ENCODE data around the gene CLECL1. TPM values are rescaled to one million over a fixed set of nuclear protein-coding genes. Genes with fewer than 3 reads are reported as not detected.

CLECL1 gene
- total RNA-seq, 1 experiment from 2014 or later: not detected

DNA sequence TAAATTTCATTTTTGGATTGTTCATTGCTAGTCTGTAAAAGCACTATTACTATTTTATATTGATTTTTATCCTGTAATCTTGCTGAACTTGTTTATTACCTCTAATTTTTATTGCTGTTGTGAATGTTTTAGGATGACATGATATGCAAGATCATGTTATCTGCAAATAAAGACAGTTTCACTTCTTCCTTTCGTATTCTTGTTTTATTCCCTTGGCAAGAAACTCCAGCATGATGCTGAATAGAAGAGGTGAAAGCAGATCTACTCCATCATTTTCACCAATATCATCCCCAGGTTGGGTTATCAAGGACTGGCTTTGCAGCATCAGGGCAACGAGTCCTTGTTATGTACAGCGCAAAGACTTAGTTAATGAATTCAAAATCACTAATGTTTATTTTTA is 2.7 kb upstream of the CLECL1 start:
- no peaks in the 10 kb centered on the region for H3K36me3 ChIP-seq (ENCODE audit: control insufficient read depth in 1 of 2, insufficient read depth in 2 of 2, low read length in 2 of 2)
- intact Hi-C loops (cut with micrococcal nuclease): no loop called here
- H3K79me2 ChIP-seq (ENCODE audit: insufficient read depth, low read length): no peaks in the 10 kb centered on the region
- H3K9ac ChIP-seq (ENCODE audit: low read length): no peak overlapping the region
- no peak for TF ChIP-seq EZH2phosphoT487 (IDR thresholded peaks at IDR 0.05; ENCODE audit: borderline replicate concordance)
- no peak for TF ChIP-seq CBX3 (IDR thresholded peaks at IDR 0.05; ENCODE audit: low read depth)
- TF ChIP-seq POLR2A (IDR thresholded peaks at IDR 0.05; ENCODE audit: borderline replicate concordance, extremely low read depth, insufficient read depth, insufficient read length): no peak
- no peak for TF ChIP-seq SP1 (IDR thresholded peaks at IDR 0.05; ENCODE audit: low read depth)
- TF ChIP-seq, protein P1, sequence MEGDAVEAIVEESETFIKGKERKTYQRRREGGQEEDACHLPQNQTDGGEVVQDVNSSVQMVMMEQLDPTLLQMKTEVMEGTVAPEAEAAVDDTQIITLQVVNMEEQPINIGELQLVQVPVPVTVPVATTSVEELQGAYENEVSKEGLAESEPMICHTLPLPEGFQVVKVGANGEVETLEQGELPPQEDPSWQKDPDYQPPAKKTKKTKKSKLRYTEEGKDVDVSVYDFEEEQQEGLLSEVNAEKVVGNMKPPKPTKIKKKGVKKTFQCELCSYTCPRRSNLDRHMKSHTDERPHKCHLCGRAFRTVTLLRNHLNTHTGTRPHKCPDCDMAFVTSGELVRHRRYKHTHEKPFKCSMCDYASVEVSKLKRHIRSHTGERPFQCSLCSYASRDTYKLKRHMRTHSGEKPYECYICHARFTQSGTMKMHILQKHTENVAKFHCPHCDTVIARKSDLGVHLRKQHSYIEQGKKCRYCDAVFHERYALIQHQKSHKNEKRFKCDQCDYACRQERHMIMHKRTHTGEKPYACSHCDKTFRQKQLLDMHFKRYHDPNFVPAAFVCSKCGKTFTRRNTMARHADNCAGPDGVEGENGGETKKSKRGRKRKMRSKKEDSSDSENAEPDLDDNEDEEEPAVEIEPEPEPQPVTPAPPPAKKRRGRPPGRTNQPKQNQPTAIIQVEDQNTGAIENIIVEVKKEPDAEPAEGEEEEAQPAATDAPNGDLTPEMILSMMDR (IDR thresholded peaks at IDR 0.05 in 2 of 3, conservative IDR thresholded peaks at IDR 0.05 in 1 of 3; ENCODE audit: borderline replicate concordance in 1 of 3, insufficient read depth in 1 of 3, low read depth in 2 of 3, low read length in 2 of 3): no peak
- no peak for TF ChIP-seq RAD21 (IDR thresholded peaks at IDR 0.05; ENCODE audit: low read depth)
- TF ChIP-seq SIN3A (IDR thresholded peaks at IDR 0.05; ENCODE audit: low read depth): no peak
- TF ChIP-seq POLR2AphosphoS5 (IDR thresholded peaks at IDR 0.05; ENCODE audit: low read depth, low read length): no peak
- H3K4me1 ChIP-seq (ENCODE audit: control insufficient read depth in 1 of 2, insufficient read depth in 2 of 2, low read length in 2 of 2): no peaks in the 10 kb centered on the region
- H3K27me3 ChIP-seq (ENCODE audit: insufficient read depth, low read length): peaks cover 24% of the 10 kb centered on the region
- no peak overlapping the region for H2AFZ ChIP-seq (ENCODE audit: low read depth, low read length, poor library complexity, severe bottlenecking)
- DNase-seq (ENCODE audit: low read depth, low spot score) (no peak), ATAC-seq (no peak)
- no peaks in the 10 kb centered on the region for H3K9me2 ChIP-seq (ENCODE audit: insufficient read depth)
- no TSS peak for BruUV-seq (replicated peaks)
- H3K9me3 ChIP-seq (ENCODE audit: control insufficient read depth in 1 of 2, insufficient read depth in 1 of 2, low read depth in 1 of 2, low read length in 2 of 2): no peaks in the 10 kb centered on the region
- RAD21 ChIA-PET (ENCODE audit: low non-redundant PET in 1 of 2, low total read pairs in 2 of 2, uncharacterized antibody in 2 of 2, unreplicated experiment in 2 of 2): no interaction called here
- H3K4me3 ChIP-seq (replicated peaks in 1 of 2; ENCODE audit: low read depth in 1 of 2, low read length in 2 of 2): no peak overlapping the region
- POLR2A ChIA-PET: no interaction called here
- H3K27ac ChIP-seq (ENCODE audit: low read depth, low read length): no peak overlapping the region
- CTCF ChIA-PET: no interaction called here
- no peak overlapping the region for H3K4me2 ChIP-seq (ENCODE audit: low read length)
- H4K20me1 ChIP-seq (ENCODE audit: insufficient read depth): no peaks in the 10 kb centered on the region

DNA sequence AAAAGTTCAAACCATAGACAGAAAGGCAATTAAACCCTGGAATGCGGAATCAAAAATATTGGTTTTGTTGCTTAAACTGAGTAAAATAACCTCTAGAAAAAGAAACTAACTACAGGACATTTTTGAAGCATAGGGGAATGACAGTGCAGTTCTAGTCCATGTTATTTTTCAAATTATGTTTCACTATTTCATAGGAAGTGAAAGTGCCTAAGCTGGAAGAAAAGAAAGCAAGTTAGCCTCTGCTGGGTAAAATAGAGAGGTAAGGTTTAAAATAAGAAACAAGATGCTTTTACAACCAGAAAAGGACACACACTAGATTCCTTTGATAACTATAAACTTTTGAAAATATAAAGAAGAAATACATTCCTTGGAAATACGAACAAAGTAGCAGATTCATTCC is 1.1 kb downstream of the CLECL1 start:
- Histone ChIP-seq H3K79me2 (ENCODE audit: insufficient read depth, low read length) (no peaks in the 10 kb centered on the region), H3K27me3 (ENCODE audit: insufficient read depth, low read length) (peaks cover 45% of the 10 kb centered on the region), H2AFZ (ENCODE audit: low read depth, low read length, poor library complexity, severe bottlenecking) (no peak overlapping the region), H4K20me1 (ENCODE audit: insufficient read depth) (no peaks in the 10 kb centered on the region), H3K9me2 (ENCODE audit: insufficient read depth) (no peaks in the 10 kb centered on the region), H3K4me2 (ENCODE audit: low read length) (no peak overlapping the region), H3K4me3 (replicated peaks in 1 of 2; ENCODE audit: low read depth in 1 of 2, low read length in 2 of 2) (no peak overlapping the region), H3K27ac (ENCODE audit: low read depth, low read length) (no peak overlapping the region), H3K9me3 (ENCODE audit: control insufficient read depth in 1 of 2, insufficient read depth in 1 of 2, low read depth in 1 of 2, low read length in 2 of 2) (no peaks in the 10 kb centered on the region), H3K4me1 (ENCODE audit: control insufficient read depth in 1 of 2, insufficient read depth in 2 of 2, low read length in 2 of 2) (no peaks in the 10 kb centered on the region), H3K36me3 (ENCODE audit: control insufficient read depth in 1 of 2, insufficient read depth in 2 of 2, low read length in 2 of 2) (no peaks in the 10 kb centered on the region), H3K9ac (ENCODE audit: low read length) (no peak overlapping the region)
- no TSS peak for BruUV-seq (replicated peaks)
- TF ChIP-seq FOSL1 (IDR thresholded peaks at IDR 0.05; ENCODE audit: low read depth): no peak
- TF ChIP-seq YY1 (IDR thresholded peaks at IDR 0.05; ENCODE audit: extremely low read depth, insufficient replicate concordance, low read depth, low read length): no peak
- TF ChIP-seq POLR2A (IDR thresholded peaks at IDR 0.05; ENCODE audit: borderline replicate concordance, extremely low read depth, insufficient read depth, insufficient read length): no peak
- no peak for TF ChIP-seq ELF1 (IDR thresholded peaks at IDR 0.05; ENCODE audit: borderline replicate concordance, low read depth)
- no peak for TF ChIP-seq SIN3A (IDR thresholded peaks at IDR 0.05; ENCODE audit: low read depth)
- TF ChIP-seq ZNF274 (IDR thresholded peaks at IDR 0.05; ENCODE audit: low read depth, low read length): no peak
- TF ChIP-seq SRF (IDR thresholded peaks at IDR 0.05; ENCODE audit: low read depth): no peak
- TF ChIP-seq, protein P2, sequence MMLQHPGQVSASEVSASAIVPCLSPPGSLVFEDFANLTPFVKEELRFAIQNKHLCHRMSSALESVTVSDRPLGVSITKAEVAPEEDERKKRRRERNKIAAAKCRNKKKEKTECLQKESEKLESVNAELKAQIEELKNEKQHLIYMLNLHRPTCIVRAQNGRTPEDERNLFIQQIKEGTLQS (IDR thresholded peaks at IDR 0.05): no peak
- DNase-seq (ENCODE audit: low read depth, low spot score) (no peak), ATAC-seq (no peak)
- POLR2A ChIA-PET: no interaction called here
- intact Hi-C loops (cut with micrococcal nuclease): no loop called here
- CTCF ChIA-PET: interaction anchor here (3.0 kb wide), 1 partner anchor 11 kb away, joined by 20 read pairs; no protein-coding TSS in a partner anchor
- RAD21 ChIA-PET (ENCODE audit: low non-redundant PET in 1 of 2, low total read pairs in 2 of 2, uncharacterized antibody in 2 of 2, unreplicated experiment in 2 of 2): no interaction called here

All from HCT116 (cell line).